Measurements from ENCODE around the gene ZBTB39.
"Not testable (repeated sequence)": the region's sequence is repeated elsewhere in the genome, so short reads cannot be mapped to it uniquely, and the experiment has no call there.

Gene ZBTB39

DNA sequence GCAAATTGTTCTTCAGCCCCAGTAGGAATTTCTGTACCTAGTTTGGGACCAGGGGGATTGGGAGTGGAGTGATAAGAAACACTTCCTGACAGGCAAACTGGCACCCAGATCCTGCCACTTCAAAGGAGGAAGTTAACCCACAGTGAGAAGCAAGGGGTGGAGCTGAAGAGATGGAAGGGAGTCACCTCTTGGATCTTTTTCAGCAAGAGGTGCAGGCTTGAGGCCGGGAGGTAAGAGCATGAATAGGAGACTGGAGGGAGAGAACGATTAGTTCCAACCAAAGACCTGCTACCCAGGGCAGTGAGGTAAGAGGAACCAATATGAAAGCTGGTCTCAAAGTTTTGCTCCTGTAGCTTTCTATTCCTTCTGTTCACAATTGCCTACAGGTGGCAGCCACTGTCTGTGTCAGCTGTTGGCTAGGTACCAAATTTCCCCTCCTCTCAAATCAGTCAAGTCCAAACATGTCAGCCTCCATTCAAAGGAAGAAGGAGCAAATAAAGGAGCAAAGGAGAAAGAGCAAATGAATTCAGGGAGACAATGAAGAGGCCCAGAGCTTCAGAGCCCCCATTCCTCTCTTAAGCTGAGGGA, 24.9 kb upstream of the ZBTB39 start:
- no peak for DNase-seq (ENCODE audit: low read depth in 2 of 2)

DNA sequence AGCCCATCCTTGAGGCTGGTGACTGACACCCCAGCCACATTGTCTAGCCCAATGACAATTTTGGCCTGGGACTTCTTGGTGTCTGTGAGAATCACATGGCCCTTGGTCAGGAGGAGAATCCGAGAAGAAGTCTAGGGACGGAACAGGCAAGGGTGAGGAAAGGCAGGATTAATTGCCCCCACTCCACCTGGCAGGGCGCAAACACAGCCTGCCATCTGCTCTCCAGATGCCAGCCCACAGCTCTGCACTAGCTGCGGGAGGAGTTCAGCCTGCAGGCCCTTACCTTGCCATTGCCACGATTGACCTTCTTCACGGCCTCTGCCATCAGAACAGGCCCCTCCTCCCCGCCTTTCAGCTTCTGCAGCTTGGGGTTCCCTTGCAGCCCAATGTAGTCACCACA, 23.1 kb upstream of the ZBTB39 start:
- no peak for DNase-seq (ENCODE audit: low read depth in 2 of 2)

DNA sequence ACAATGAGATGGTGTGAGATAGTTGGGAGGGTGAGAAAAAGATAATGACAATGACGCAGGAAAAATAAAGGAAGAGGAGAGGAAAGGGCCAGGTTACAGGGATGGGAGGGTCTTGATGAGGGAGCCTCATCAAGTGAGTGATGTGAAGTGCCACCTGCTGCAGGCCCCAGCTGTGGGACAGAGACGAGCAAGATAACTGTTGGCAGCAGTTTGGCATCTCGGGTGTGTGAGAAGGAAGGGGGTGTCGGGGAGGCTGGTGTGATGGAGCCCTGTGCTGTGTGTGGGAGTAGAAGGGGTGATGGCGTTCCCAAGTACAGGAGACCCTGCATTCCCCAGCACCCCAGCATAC, 21.4 kb upstream of the ZBTB39 start:
- no peak for DNase-seq (ENCODE audit: low read depth in 2 of 2)

DNA sequence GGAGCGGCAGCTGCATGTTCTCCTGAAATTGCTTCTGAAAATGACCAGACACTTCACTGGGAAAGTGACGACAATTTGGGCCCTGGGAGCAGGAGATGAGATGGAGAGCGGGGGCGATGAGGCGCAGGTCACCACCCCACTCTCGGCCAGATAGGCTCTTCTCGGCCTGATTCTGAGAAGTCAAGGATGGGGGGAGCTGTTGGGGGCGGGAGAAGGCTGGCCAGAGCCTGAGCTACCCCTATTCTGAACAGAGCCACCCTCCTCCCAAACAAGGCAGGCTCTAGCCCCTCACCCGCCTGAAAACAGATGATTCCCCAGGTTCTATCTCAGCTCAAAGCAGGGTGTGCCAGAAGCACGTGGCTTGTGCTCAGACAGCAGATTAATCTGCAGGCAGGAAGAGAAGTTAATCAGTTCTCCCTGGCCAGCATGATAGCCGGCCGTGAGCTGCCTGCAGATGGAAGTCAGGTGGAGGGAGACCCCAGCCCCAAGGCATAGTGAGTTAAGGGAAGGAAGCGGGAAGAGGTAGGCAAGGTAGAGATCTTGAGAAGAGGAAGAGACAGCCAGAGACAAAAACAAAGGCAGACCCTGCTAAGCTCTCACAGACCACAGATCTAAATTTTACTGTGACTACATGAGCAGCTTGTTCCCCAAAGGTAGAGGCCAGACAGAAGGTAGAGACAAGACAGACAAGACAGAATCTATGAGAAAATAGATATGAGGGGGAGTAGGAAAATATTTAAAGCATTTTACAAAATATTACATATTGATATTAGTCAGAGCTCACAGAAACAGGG, 20.9 kb upstream of the ZBTB39 start:
- DNase-seq (ENCODE audit: low read depth in 2 of 2): no peak

DNA sequence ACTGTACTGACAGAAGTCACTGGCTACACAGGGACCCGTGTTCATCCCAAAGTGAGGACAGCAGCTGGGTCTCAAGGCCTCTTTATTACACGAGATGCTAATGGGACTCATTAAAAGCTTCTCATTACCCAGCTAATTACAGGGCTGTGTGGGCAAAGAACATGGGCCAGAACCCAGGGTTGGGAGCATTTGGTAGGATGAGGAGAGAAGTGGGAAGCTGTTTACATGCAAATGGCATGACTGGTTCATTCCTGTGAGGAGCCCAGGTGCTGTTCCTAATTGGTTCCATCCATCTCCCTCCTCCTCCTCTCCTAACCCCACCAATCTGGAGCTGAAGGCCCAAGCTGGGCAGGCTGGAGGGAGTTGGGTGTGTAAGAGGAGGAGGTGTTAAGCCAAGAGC, 18.9 kb upstream of the ZBTB39 start:
- DNase-seq (ENCODE audit: low read depth in 2 of 2): no peak

DNA sequence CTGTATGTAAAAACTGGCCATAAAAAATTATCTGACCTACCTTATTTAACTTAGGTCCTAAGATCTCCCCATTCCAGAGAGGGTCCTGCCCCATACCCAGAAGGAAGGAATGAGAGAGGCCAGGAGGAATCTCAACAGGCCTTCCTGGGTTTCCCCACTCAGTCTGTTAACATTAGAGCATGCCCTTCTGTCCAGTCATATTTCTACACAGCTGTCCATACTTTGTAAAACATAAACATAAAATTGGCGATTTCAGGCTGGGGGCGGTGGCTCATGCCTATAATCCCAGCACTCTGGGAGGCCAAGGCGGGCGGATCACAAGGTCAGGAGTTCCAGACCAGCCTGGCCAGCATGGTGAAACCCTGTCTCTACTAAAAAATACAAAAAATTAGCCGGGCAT, 16.0 kb upstream of the ZBTB39 start:
- not testable (repeated sequence) for DNase-seq (ENCODE audit: low read depth in 2 of 2)

DNA sequence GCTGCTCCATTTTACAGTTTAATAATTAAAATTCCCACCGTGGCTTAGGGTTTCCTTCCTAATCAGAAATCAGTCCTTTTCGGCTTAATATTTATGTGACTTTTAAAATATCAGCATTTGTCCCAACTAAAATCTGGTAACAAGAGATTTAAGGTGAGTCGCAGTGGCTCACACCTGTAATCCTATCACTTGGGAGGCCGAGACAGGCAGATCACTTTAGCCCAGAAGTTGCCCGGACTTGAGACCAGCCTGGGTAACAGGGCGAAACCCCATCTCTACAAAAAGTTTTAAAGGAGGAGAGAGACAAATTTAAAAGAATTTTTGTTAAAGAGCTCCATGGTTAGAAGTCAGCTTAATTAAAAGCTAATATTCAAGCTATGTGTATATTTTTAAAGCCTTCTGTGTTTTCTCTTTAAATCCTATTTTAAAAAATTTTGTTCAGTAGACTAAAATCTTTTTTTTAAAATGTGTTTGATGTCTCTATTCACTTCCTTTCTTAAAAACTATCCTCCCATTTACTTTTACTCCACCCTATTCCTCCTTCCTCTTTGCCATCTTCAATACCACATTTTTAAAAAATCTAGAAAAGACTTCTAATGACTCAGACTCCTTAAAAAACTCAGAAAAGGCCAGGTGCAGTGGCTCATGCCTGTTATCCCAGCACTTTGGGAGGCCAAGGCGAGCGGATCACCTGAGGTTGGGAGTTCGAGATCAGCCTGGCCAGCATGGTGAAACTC, 13.8 kb upstream of the ZBTB39 start:
- DNase-seq (ENCODE audit: low read depth in 2 of 2): no peak

DNA sequence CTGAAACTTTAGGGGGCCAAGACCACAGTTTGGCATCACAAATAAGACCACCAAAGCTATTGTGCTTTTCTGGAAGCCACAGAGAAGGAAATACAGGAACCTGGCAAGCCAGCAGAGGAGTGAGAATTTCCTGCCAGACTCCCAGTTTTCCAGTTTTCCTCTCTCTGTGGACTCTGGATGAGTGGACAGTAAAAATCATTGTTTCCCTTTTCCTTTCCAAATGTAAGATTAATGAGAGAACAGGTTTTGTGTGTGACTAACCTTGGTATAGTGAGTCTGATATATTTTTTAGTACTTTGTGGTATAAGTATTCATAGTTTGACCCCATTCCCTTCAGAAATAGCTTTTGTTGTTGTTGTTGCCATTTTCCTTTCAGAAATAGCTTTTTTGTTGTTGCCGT, 12.6 kb upstream of the ZBTB39 start:
- no peak for DNase-seq (ENCODE audit: low read depth in 2 of 2)

DNA sequence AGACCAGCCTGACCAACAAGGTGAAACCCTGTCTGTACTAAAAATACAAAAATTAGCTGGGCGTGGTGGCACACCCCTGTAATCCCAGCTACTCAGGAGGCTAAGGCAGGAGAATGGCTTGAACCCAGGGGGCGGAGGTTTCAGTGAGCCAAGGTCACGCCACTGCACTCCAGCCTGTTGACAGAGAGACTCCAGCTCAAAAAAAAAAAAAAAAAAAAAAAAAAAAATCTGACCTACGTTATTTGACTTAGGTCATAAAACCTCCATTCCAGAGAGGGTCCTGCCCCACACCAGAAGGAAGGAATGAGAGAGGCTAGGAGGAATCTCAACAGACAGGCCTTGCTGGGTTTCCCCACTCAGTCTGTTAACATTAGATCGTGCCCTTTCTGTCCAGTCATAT, 12.0 kb upstream of the ZBTB39 start:
- not testable (repeated sequence) for DNase-seq (ENCODE audit: low read depth in 2 of 2)

DNA sequence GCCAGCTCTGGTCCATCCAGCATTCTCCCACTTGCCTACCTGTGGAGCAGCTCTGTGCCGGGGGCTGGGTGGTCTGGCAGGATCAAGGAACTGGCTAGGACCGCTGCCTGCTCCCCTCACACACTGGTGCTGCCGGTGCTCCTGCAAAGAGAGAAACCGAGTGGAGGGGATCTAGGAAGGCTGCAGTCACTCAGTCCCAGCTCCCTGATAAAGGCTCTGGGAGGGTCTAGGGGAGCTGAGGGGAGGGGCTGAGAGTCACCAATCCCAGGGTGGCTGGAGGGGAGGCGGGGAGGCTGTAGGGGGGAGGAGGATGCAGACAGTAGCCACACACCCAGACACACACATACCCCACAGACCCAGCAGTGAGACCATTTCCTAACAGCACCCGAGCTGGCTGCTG, 10.0 kb upstream of the ZBTB39 start, which contains the start of gene TAC3:
Gene TAC3 (minus strand): TSS at position 182 of the 400 bp plus-strand sequence. CDS start 732 bp downstream, outside the sequence.
- DNase-seq (ENCODE audit: low read depth in 2 of 2): no peak

DNA sequence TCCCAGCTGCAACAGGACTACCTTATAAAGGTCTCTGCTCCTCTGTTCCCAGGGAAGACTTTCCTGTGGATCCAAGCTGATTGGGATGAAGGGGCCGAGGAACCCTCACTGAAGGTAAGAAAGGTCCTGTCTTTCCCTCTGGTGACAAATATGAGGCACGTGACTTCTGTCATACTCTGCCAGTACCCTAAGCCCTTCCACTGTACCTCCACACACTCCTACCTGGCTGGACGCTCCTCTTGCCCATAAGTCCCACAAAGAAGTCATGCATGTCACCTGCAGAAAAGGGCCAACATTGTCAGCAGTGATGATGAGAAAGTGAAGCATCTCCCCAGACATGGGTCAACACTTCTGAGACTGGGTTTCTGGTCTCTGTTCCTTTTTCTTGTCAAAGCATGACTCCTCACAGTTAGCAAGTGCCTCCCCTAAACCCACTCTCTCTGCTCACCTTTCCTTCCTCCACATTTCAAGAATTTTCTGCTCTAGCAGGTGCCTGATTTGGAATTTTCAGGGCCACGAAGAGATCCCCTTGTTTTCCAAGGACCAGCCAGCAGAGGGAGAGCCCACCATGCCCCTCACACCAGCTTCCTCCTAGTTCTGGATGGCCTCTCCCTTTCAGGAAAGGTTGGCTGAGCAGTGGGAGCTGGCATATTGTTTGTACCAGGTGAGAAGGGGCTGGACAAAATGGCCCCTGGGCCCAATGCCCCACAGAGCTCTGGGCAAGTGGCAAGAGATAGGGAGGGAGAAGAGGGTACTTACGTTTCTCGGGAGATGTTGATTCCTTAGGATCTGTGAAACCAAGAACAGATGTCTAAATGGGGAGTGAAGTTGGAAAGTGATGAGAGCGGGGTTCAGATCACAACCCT, 6.5 kb upstream of the ZBTB39 start:
- DNase-seq (ENCODE audit: low read depth in 2 of 2): no peak

DNA sequence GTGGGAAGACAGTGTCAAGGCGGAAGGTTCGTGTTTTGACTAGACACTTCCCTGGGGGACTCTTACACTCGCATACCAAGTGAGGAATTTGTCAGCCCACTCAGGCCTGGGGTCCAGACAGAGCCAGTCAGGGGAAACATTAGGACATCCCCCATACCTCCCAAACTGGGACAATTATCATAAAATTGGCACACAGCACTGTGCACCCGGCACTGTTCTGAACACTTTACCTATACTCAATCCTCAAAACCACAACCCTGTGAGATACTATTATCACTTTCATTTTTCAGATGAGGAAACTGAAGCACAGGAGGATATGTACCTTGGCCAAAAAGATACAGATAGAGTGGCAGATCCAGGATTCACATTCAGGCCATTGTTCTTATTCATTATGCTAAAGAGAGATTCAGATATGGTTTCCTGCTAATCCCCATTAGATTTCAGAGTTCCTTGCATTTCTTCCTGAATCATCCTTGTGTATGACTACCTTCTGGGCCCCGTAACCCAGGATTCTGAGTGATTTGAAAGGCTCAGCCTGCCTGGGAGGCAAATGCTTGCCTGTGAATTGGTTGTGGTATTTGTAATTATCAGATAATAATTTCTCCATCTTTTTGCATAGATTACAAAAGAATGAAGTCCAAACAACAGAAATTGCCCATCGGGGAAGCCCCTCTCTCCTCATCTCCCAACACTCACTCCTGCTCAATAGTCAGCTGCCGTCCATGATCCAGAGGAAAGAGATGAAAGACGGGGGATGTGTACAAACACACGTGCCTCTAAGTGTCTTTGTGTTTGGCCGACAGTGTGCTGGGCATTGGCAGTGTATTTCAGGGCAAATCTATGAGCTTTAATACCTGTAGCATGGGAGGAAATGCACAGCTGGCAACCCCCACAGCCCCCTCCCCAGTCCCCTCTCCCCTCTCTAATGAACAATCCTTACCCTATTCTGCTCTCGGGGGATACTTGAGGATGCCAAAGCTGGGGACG, 5.4 kb upstream of the ZBTB39 start:
- DNase-seq (ENCODE audit: low read depth in 2 of 2): no peak

DNA sequence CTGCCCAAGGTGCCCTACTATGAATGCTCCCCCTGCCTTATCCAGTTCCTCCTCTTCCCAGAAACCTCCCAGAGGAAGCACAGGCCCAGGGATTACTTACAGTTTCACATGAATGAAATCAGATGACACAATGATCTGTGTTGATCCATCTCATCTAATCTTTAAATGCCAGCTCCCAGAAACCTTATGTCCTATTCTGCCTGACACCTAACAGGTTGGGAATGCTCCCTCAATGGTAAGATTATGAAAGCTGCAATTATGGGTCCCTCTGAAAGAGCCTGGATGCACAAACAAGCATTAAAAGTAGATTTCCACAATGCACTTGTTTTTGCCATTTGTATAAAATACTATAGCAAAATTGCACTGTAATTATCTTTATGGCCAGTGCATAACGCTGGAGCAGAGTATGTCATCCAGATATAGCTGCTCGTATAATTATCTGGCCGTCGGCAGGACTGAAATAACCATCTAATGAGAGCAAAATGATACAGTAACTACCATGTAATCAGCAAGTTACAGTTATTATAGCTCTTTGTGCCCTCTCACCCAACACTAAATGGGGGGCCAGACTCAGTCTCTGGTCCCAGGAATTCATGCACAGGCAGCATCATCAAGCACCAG, 4.4 kb upstream of the ZBTB39 start:
- no peak for DNase-seq (ENCODE audit: low read depth in 2 of 2)

DNA sequence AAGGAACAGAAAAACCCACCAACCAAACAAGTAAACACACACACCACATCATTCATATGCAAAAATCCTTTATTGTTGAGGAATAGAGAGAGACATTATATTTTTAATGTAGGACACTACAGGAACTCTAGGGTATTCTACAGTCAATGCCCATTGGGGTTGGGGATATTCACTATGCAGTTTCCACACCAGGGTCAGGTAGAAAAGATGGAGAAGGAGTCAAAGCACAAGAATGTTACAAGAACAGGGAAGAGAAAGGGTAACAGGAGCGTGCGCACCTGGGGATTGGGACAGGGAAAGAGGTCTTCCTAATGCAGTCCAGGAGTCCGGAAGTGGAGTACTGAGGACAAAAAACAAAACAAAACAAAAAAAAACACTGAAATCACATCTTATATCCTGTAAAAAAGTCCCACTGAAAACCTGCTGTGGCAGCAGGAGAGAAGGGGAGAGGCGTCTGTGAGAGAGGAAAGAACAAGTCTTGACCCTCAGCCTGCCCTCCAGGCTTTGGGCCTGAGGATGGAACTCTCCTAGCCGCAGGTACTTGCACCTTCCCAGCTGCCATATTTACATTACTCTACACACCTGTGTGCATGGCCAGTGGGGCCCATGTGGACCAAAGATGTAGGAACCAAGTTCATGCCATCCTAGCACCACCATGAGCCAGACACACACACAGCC, 3.7 kb upstream of the ZBTB39 start:
- no peak for DNase-seq (ENCODE audit: low read depth in 2 of 2)

DNA sequence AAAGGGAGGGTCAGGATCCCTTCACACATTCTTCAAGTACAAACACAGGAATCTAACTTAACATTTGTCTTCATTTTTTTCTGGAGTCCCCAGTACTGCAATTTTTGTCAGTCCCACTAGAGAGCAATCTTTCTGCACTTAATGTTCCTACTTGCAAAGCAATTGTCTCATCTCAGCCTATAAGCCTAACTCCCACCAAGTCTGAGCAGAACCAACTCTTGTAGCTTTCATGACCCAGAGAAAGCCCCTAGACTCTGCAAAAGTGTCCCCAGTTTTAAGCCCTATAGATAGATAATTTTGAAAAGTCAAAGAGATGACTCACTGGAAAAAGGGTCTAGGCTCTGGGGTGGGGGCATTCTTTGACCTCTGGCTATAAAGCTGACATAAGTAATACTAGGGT, 1.8 kb upstream of the ZBTB39 start:
- no peak for DNase-seq (ENCODE audit: low read depth in 2 of 2)

DNA sequence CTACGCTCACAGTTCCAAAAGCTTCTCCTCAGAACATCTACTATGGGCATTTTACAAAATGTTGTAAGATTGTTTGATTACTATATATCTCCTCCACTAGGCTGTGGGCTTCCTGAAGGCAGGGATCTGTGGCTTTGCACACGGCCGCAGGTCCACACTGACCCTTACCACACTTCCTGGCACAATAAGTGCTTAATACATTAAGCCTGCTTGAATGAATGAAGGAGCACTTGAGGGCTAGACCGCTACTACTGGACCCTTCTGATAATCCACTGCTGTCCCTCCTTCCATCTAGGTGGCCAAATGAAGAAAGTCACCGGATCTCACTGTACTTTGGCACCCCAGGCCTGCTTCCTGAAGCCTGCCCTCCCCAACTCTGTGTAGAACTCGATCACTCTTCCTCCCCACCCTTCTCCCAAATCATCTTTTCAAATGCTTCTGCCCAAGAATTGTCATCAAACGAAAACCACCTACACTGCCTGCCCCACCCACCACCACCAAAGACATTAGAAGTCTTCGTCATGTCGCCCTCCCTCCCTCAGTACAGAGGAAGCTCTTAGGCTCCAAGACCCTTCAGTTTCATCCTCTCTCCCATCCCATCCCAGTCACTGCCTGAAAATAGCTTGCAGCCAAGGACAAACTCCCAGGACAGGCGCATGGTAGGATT, 596 bp upstream of the ZBTB39 start:
- DNase-seq (ENCODE audit: low read depth in 2 of 2): no peak

DNA sequence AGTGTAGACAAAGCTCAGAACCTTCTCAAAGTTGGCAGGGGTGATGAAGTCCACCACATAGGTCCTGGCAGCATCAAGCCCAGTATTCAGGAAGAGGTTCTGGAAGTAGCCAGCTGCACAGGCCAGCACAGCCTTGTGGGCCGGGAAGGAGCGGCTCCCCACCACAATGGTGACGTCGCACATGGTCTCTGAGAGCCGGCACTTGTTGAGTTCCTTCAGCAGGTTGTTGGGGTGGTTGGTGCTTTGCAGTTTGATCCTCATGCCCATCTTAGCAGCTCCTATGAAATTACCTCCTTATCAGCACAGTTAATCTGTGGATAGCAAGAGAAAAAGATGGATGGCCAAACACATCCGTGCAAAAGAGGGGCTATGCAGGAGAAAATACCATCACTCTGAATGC, 1.7 kb downstream of the ZBTB39 start:
- no peak for DNase-seq (ENCODE audit: low read depth in 2 of 2)

DNA sequence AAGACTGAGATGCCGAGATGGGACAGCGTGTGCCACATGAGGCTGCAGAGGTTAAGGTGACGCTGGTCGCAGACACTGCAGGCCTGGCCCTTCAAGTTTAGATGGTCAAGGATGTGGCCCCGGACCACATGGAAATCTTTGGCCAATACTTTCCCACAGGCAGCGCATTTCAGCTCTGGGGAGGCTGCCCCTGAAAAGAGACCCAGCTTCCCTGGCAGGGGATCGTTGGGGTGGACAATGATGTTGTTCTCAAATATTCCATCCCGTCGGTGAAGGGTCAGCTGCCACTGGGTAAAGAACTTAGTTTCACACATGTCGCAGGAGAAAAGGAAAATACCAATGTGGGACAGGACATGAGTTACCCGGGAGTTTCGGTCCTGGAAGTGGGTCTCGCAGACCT, 3.0 kb downstream of the ZBTB39 start:
- DNase-seq (ENCODE audit: low read depth in 2 of 2): no peak

DNA sequence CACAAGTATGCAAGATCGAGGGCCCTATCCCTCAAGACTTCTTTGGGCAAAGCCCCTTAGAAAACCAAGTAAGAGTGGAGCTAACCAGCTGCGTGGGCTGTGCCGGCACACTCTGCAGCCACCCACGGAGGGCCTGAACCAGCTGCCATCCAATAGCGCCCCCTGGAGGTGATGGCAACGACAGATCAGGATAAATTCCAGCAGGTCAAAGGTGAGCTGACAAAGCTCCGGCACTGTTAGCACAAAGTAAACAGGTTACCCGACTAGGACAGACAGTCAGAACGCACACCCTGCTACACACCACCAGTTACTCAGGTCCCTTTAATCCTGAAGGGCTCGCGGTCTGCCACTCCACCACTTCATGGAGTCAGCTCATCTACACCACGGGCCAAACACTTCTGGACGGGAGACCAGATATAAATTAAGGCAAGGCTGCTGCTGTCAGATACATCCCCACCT, 4.9 kb downstream of the ZBTB39 start:
- peak in 1 of 2 donors; percentile 46 for DNase-seq (ENCODE audit: low read depth in 2 of 2)

All from stimulated activated CD8-positive, alpha-beta memory T cell treated with anti-CD3 and anti-CD28 coated beads, Interleukin-2, amount 100 ng/mL, for 1 hour (primary cell).